ENCODE measurements around the gene USP35.

Gene USP35

DNA sequence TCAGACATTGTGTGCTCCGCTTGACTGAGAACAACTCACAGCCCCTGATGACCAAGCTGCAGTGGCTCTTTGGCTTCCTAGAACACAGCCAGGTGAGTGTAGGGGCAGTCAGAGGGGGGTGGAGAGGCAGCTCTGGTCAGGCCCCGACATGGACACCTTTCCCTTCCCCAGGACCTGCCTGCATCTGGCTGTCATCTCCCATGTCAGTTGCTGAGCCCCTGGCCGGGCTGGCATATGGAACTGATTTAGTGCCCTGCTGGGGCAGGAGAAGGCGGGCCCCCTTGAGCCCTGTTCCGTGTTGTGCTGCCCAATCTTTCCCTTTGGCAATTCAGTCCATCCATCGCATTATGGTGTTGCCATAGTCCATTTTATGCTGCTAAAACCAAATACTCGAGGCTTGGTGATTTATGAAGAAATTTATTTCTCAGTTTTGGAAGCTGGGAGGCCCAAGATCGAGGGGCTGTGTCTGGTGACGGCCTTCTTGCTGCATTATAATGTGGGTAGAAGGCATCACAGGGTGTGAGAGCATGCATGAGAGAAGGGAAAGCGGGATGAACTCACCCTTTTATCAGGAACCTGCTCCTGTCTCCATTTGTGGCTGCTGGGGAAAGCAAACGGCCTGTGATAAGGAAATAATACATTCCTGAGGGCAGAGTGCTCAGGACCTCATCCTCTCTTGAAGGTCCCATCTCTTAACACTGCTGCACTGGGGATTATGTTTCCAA lies 19.0 kb downstream of the USP35 start:
- Histone ChIP-seq H3K4me3 (ENCODE audit: low read depth, low read length) (no peak overlapping the region), H3K36me3 (ENCODE audit: insufficient read depth, low read length) (peaks cover 13% of the 10 kb centered on the region; the same call in 1 of the 2 replicates), H3K27me3 (ENCODE audit: insufficient read depth, low read length) (no peaks in the 10 kb centered on the region), H3K4me1 (ENCODE audit: control insufficient read depth, insufficient read depth, low read length, unreplicated experiment) (peaks cover 9% of the 10 kb centered on the region), H2AFZ (ENCODE audit: low read length, unreplicated experiment) (no peak overlapping the region), H3K79me2 (ENCODE audit: control insufficient read depth, insufficient read depth, low read length, unreplicated experiment) (peaks cover 7% of the 10 kb centered on the region), H3K27ac (ENCODE audit: low read depth, low read length) (no peak overlapping the region)

DNA sequence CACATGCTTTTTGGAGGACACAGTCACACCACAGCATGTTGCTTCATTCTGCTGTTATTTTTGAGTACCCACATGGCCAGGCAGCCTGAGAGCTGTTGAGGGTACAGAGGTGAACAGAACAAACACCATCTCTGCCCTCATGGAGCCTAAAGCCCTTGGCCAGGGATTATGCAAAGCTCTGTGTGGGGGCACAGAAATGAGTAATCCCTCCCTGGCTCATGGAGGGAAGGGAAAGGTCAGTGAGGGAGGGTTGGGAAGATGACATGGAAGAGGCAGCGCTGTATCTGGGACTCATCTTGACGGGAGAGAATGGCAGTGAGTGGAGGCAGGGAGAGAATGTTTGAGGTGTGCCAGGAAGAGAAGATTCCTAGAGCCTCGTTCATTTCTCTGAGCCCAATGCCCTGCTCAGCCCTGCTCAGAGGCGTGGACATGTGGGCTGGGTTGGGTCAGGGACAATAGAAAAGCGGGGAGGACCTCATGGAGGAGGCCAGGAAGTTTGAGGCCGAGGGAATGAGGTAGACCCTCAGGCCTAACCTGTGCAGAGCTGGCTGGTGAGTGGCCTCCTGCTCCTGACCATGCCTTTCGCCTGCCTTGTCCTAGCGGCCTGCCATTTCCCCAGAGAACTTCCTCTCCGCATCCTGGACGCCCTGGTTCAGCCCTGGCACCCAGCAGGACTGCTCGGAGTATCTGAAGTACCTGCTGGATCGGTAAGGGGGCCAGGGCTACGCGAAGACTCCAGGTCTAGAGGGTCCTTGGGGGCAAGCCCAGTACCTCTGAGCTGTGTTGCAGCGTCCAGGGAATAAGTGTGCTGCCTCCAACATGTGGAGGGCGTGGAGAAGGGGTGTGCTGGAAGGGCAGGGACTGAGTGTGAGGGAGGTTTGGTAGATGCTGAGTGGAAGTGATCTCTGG lies 19.8 kb downstream of the USP35 start:
- peaks cover 14% of the 10 kb centered on the region for H3K79me2 ChIP-seq (ENCODE audit: control insufficient read depth, insufficient read depth, low read length, unreplicated experiment)
- H3K4me1 ChIP-seq (ENCODE audit: control insufficient read depth, insufficient read depth, low read length, unreplicated experiment): peaks cover 9% of the 10 kb centered on the region
- no peak overlapping the region for H3K4me3 ChIP-seq (ENCODE audit: low read depth, low read length)
- no peaks in the 10 kb centered on the region for H3K27me3 ChIP-seq (ENCODE audit: insufficient read depth, low read length)
- H3K36me3 ChIP-seq (ENCODE audit: insufficient read depth, low read length): peaks cover 13% of the 10 kb centered on the region; the same call in 1 of the 2 replicates
- no peak overlapping the region for H2AFZ ChIP-seq (ENCODE audit: low read length, unreplicated experiment)
- H3K27ac ChIP-seq (ENCODE audit: low read depth, low read length): no peak overlapping the region

DNA sequence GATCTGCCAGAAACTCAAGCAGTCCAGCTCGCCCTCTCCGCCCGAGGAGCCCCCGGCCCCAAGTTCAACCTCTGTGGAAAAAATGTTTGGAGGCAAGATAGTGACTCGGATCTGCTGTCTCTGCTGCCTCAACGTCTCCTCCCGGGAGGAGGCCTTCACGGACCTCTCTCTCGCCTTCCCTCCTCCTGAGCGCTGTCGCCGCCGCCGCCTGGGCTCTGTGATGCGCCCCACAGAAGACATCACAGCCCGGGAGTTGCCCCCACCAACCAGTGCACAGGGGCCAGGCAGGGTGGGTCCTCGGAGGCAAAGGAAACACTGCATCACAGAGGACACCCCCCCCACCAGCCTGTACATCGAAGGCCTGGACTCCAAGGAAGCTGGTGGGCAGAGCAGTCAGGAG lies 20.8 kb downstream of the USP35 start:
- H2AFZ ChIP-seq (ENCODE audit: low read length, unreplicated experiment): no peak overlapping the region
- peaks cover 9% of the 10 kb centered on the region for H3K4me1 ChIP-seq (ENCODE audit: control insufficient read depth, insufficient read depth, low read length, unreplicated experiment)
- H3K27ac ChIP-seq (ENCODE audit: low read depth, low read length): no peak overlapping the region
- H3K79me2 ChIP-seq (ENCODE audit: control insufficient read depth, insufficient read depth, low read length, unreplicated experiment): peaks cover 14% of the 10 kb centered on the region
- peaks cover 13% of the 10 kb centered on the region; the same call in 1 of the 2 replicates for H3K36me3 ChIP-seq (ENCODE audit: insufficient read depth, low read length)
- no peaks in the 10 kb centered on the region for H3K27me3 ChIP-seq (ENCODE audit: insufficient read depth, low read length)
- H3K4me3 ChIP-seq (ENCODE audit: low read depth, low read length): no peak overlapping the region

DNA sequence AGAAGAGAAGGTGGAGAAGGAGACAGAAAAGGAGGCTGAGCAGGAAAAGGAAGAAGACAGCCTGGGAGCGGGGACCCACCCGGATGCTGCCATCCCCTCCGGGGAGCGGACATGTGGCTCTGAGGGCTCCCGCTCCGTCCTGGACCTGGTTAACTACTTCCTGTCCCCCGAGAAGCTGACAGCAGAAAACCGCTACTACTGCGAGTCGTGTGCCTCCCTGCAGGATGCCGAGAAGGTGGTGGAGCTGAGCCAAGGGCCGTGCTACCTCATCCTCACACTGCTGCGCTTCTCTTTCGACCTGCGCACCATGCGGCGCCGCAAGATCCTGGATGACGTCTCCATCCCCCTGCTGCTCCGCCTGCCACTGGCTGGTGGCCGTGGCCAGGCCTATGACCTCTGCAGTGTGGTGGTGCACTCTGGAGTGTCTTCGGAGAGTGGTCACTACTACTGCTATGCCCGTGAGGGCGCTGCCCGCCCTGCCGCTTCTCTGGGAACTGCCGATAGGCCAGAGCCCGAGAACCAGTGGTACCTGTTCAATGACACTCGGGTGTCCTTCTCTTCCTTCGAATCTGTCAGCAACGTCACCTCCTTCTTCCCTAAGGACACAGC lies 21.4 kb downstream of the USP35 start:
- H3K4me3 ChIP-seq (ENCODE audit: low read depth, low read length): no peak overlapping the region
- peaks cover 9% of the 10 kb centered on the region for H3K4me1 ChIP-seq (ENCODE audit: control insufficient read depth, insufficient read depth, low read length, unreplicated experiment)
- no peak overlapping the region for H3K27ac ChIP-seq (ENCODE audit: low read depth, low read length)
- H3K36me3 ChIP-seq (ENCODE audit: insufficient read depth, low read length): peaks cover 13% of the 10 kb centered on the region; the same call in 1 of the 2 replicates
- no peaks in the 10 kb centered on the region for H3K27me3 ChIP-seq (ENCODE audit: insufficient read depth, low read length)
- peaks cover 14% of the 10 kb centered on the region for H3K79me2 ChIP-seq (ENCODE audit: control insufficient read depth, insufficient read depth, low read length, unreplicated experiment)
- no peak overlapping the region for H2AFZ ChIP-seq (ENCODE audit: low read length, unreplicated experiment)

DNA sequence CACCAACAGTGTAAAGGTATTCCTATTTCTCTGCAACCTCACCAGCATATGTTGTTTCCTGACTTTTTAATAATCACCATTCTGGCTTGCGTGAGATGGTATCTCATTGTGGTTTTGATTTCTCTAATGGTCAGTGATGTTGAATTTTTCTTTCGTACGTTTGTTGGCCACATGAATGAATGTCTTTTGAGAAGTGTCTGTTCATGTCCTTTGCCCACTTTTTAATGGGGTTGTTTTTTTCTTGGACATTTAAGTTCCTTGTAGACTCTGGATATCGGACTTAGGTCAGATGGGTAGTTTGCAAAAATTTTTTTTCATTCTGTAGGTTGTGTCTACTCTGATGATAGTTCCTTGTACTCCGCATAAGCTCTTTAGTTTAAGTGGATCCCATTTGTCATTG lies 22.8 kb downstream of the USP35 start:
- Histone ChIP-seq H3K36me3 (ENCODE audit: insufficient read depth, low read length) (peaks cover 18% of the 10 kb centered on the region; the same call in 1 of the 2 replicates), H2AFZ (ENCODE audit: low read length, unreplicated experiment) (no peak overlapping the region), H3K79me2 (ENCODE audit: control insufficient read depth, insufficient read depth, low read length, unreplicated experiment) (peaks cover 14% of the 10 kb centered on the region), H3K4me3 (ENCODE audit: low read depth, low read length) (no peak overlapping the region), H3K27me3 (ENCODE audit: insufficient read depth, low read length) (no peaks in the 10 kb centered on the region), H3K27ac (ENCODE audit: low read depth, low read length) (no peak overlapping the region), H3K4me1 (ENCODE audit: control insufficient read depth, insufficient read depth, low read length, unreplicated experiment) (peaks cover 9% of the 10 kb centered on the region)

DNA sequence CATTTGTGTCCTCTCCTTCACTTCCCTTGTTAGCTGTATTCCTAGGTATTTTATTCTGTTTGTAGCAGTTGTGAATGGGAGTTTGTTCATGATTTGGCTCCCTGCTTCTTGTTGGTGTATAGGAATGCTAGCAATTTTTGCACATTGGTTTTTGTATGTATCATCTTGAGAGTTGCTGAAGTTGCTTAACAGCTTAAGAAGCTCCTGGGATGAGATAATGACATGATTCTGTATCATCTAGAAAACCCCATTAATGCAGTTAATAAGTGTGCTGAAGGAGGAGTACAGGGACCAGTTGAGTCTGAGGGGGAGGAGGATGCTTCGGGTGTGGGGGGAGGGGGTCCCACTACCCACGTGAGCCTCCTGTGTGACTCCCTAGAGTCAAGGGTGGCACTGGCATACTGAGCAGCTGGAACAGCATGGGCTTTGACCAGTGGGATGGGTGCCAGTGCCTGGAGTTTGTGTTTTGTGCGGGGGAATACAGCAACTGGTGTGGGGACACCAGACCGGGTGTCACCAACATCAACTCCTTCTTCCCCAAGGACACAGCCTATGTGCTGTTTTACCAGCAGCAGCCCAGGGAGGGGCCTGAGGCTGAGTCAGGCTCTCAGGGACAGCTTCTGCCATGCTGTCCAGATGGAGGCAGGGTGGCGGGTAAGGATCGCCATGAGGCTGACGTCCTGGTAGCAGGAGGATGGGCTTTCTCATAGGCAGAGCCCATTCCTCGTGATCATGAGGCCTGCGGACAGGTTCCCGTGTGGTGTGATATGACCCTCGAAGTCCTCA lies 24.1 kb downstream of the USP35 start:
- H2AFZ ChIP-seq (ENCODE audit: low read length, unreplicated experiment): no peak overlapping the region
- H3K27ac ChIP-seq (ENCODE audit: low read depth, low read length): no peak overlapping the region
- H3K4me1 ChIP-seq (ENCODE audit: control insufficient read depth, insufficient read depth, low read length, unreplicated experiment): peaks cover 7% of the 10 kb centered on the region
- H3K27me3 ChIP-seq (ENCODE audit: insufficient read depth, low read length): no peaks in the 10 kb centered on the region
- peaks cover 18% of the 10 kb centered on the region; the same call in 1 of the 2 replicates for H3K36me3 ChIP-seq (ENCODE audit: insufficient read depth, low read length)
- H3K4me3 ChIP-seq (ENCODE audit: low read depth, low read length): no peak overlapping the region
- H3K79me2 ChIP-seq (ENCODE audit: control insufficient read depth, insufficient read depth, low read length, unreplicated experiment): peaks cover 14% of the 10 kb centered on the region

DNA sequence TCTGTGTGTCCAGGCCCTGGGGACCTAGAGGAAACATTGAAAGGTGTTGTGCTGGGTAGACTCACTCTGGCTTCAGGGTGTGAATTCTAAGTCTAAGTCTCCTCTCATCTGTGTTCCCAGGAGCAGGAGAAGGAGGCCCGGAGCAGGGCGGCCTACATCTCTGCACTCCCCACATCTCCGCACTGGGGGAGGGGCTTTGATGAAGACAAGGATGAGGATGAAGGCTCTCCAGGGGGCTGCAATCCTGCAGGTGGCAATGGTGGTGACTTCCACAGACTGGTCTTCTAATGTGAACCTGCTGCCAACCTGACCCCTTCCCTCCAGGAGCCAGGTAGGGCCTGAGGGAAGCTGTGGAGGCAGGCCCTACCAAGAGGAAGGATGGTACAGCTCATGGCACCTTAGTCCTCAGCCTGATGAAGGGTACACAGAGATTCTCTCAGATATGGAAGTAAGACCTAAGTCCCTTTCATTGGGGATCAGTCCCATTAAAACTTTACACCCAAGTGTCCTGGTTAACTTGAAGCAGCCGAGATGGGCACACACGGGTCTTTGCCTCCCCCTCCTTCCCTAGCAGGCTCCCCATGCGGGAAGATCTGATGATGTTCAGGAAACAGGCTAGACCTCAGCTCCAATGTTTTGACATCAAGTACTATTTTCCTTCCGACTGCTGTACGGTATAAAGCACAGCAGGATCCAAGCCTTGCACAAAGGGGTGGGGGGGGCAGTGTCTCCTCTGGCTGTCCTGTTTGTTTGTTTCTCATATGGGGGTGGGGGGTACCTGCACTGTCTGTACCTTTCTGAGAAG lies 25.0 kb downstream of the USP35 start:
- H3K4me1 ChIP-seq (ENCODE audit: control insufficient read depth, insufficient read depth, low read length, unreplicated experiment): no peaks in the 10 kb centered on the region
- peaks cover 18% of the 10 kb centered on the region; the same call in 1 of the 2 replicates for H3K36me3 ChIP-seq (ENCODE audit: insufficient read depth, low read length)
- no peak overlapping the region for H3K4me3 ChIP-seq (ENCODE audit: low read depth, low read length)
- H3K27me3 ChIP-seq (ENCODE audit: insufficient read depth, low read length): no peaks in the 10 kb centered on the region
- no peak overlapping the region for H2AFZ ChIP-seq (ENCODE audit: low read length, unreplicated experiment)
- H3K27ac ChIP-seq (ENCODE audit: low read depth, low read length): no peak overlapping the region
- peaks cover 14% of the 10 kb centered on the region for H3K79me2 ChIP-seq (ENCODE audit: control insufficient read depth, insufficient read depth, low read length, unreplicated experiment)

DNA sequence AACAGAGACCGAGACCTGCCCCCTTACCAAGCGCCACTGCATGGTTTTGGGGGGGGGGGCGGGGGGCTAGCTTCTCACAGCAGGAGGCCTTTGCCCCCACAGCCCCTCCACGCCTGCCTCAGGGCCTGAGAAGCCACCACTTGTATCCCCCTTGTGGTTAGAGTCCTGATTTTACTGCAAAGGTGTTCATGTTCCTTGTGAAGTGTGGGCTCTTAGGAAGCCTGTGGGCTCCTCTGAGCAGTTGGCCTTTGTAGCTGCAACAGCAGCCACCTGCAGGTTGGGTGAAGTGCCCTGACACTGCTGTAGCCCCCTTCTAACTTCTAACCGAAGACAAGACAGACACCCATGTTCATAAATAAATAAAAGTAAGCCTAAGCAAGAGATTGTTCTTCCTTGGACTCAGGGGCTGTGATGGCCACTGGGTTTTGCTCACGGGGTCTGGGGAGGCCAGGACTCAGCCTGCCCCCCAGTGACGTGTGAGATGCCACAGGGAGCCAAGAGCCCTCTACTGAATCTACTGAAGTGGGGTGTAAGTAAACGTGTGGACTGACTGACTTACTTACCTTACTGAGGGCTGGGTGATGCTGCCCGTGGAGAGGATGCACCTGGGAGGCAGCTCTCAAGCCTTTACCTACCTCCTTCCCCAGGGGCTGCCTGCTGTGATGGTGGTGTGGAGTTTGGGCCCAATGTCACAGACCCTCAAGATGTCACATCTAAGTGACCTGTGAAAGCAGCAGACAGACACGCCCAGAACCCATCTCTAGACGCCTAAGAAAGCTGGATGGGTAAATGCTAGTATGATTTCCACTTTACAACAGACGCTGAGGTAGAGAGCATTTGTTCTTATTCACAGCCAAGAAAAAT lies 25.8 kb downstream of the USP35 start:
- H3K27ac ChIP-seq (ENCODE audit: low read depth, low read length): no peak overlapping the region
- H3K36me3 ChIP-seq (ENCODE audit: insufficient read depth, low read length): peaks cover 18% of the 10 kb centered on the region; the same call in 1 of the 2 replicates
- no peak overlapping the region for H3K4me3 ChIP-seq (ENCODE audit: low read depth, low read length)
- no peak overlapping the region for H2AFZ ChIP-seq (ENCODE audit: low read length, unreplicated experiment)
- H3K27me3 ChIP-seq (ENCODE audit: insufficient read depth, low read length): no peaks in the 10 kb centered on the region
- H3K4me1 ChIP-seq (ENCODE audit: control insufficient read depth, insufficient read depth, low read length, unreplicated experiment): no peaks in the 10 kb centered on the region
- peaks cover 14% of the 10 kb centered on the region for H3K79me2 ChIP-seq (ENCODE audit: control insufficient read depth, insufficient read depth, low read length, unreplicated experiment)

DNA sequence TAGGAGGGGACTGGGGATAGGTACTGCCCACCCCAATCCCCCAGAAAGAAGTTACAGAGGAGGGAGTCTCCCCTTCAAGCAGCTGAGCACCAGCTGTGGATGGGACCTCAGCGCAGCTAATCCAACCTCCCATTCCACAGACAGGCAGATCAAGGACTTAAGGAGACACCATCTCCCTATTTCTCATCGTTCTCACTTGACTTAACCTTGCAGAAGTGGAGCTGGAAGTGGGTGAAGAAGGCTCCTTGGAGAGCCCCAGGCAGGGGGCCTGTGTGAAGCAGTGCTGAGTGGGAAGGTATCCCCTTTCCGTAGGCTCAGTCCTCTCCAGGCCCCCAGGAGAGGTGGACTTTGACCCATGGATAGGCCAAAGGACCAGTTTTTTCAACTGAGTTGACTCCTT lies 27.3 kb downstream of the USP35 start:
- peaks cover 12% of the 10 kb centered on the region; the same call in 1 of the 2 replicates for H3K36me3 ChIP-seq (ENCODE audit: insufficient read depth, low read length)
- no peak overlapping the region for H3K27ac ChIP-seq (ENCODE audit: low read depth, low read length)
- H2AFZ ChIP-seq (ENCODE audit: low read length, unreplicated experiment): no peak overlapping the region
- no peak overlapping the region for H3K4me3 ChIP-seq (ENCODE audit: low read depth, low read length)
- H3K79me2 ChIP-seq (ENCODE audit: control insufficient read depth, insufficient read depth, low read length, unreplicated experiment): peaks cover 14% of the 10 kb centered on the region
- no peaks in the 10 kb centered on the region for H3K4me1 ChIP-seq (ENCODE audit: control insufficient read depth, insufficient read depth, low read length, unreplicated experiment)
- no peaks in the 10 kb centered on the region for H3K27me3 ChIP-seq (ENCODE audit: insufficient read depth, low read length)

Measured in ACC112 (cell line).